ENCODE measurements around the gene RSRC1.

DNA sequence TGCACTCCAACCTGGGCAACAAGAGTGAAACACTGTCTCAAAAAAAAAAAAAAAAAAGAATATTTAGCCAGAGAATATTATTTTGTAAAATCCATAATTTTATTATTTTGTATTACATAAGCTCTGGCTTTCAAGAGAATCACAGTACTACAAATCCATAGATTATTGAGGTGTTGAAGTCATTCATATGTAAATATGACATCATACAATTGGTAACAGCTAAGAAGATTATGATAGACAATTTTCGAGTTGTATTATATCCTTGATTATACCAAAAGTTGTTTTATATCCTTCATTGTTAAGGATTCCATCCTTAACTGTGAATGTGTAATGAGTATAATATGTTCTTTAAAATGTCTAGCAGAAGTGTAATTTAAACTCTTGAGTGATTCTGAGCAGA is 464.8 kb downstream of the RSRC1 start:
- TF ChIP-seq, protein P1, sequence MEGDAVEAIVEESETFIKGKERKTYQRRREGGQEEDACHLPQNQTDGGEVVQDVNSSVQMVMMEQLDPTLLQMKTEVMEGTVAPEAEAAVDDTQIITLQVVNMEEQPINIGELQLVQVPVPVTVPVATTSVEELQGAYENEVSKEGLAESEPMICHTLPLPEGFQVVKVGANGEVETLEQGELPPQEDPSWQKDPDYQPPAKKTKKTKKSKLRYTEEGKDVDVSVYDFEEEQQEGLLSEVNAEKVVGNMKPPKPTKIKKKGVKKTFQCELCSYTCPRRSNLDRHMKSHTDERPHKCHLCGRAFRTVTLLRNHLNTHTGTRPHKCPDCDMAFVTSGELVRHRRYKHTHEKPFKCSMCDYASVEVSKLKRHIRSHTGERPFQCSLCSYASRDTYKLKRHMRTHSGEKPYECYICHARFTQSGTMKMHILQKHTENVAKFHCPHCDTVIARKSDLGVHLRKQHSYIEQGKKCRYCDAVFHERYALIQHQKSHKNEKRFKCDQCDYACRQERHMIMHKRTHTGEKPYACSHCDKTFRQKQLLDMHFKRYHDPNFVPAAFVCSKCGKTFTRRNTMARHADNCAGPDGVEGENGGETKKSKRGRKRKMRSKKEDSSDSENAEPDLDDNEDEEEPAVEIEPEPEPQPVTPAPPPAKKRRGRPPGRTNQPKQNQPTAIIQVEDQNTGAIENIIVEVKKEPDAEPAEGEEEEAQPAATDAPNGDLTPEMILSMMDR (IDR thresholded peaks at IDR 0.05; ENCODE audit: low read length): no peak
- TF ChIP-seq EZH2 (IDR thresholded peaks at IDR 0.05; ENCODE audit: borderline replicate concordance, low read length): no peak
